ENCODE measurements around the gene WDR72. TPM values are rescaled to one million over a fixed set of nuclear protein-coding genes. Genes with fewer than 3 reads are reported as not detected.

WDR72 gene
- total RNA-seq, 2 donors from 2014 or later, result 0.15 TPM; not detected in 1

DNA sequence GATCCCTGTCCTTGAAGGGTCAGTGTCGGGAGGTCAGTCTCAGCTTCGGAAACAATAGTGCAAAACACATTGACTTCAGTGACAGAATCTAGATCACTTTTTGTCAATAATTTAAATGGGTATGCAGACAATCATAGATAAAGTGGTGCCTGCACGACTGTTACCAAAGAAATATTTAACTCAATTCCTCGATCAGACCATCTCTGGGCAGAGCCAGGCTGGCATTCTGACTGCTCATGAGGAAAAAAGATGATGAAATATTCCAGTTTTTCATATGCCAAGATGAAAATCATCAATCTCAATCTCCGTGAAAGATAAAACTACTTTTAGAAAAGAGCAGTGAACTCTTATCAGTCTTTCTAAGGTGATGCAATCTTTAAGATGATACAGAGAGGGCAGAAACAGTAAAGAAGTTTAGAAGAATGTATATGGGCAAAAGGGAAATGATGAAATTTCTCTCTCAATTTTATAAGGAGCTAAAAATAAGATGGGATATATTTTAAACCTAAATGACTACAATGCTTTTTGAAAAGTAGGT, 169.9 kb downstream of the WDR72 start:
- ATAC-seq (replicated peaks), result no peak
- Mint-ChIP-seq H3K4me1 (no peaks in the 10 kb centered on the region), H3K27ac (no peak overlapping the region), H3K9me3 (peaks cover 3% of the 10 kb centered on the region), H3K4me3 (no peak overlapping the region), H3K27me3 (peaks cover 12% of the 10 kb centered on the region), H3K36me3 (ENCODE audit: low read depth) (no peaks in the 10 kb centered on the region)

DNA sequence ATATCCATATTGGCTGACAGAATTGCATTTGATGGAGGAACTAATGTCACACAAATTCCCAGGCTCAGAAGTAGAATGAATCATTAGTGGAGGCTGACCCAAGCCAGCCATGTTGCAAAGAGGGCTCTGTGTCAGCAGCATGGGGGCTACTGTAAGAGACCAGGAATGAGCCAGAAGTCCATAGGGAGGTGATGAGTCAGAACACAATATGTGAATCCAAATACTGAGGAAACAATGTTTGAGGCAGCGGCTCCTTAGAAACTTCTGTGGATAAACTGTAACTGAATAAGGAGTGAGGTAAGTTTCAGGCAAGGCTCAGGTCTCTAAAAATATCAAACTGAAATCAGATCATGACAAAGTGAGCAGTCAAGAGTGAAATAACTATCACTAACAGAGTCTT, 170.7 kb downstream of the WDR72 start:
- ATAC-seq (replicated peaks), result no peak
- peaks cover 12% of the 10 kb centered on the region for H3K27me3 Mint-ChIP-seq
- no peak overlapping the region for H3K27ac Mint-ChIP-seq

DNA sequence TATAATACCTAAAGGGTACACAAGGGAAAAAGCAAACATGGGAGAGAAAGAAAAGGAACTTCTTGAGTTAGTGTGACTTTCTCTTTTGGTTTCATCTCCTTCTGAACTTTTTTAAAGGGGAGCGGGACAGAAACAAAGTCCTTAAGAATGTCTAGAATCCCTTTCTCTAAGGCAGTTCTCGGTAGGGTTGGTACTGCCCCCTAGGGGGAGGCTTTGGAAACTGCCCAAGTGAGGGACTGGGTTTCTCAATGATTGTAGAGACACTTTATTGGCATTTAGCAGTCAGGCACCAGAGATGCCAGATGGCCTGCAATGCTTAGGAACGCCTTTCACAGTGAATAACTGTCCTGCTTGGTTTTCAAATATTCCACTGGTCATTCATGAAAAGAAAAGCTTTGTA, 172.7 kb downstream of the WDR72 start:
- Mint-ChIP-seq H3K9me3 (peaks cover under 1% of the 10 kb centered on the region), H3K36me3 (ENCODE audit: low read depth) (no peaks in the 10 kb centered on the region), H3K27ac (no peak overlapping the region), H3K27me3 (peaks cover 6% of the 10 kb centered on the region), H3K4me1 (no peaks in the 10 kb centered on the region), H3K4me3 (no peak overlapping the region)
- no peak for ATAC-seq (replicated peaks)

More for the DNA sequence above, 170.7 kb downstream of the WDR72 start:
- H3K4me1 Mint-ChIP-seq, result no peaks in the 10 kb centered on the region
- no peaks in the 10 kb centered on the region for H3K36me3 Mint-ChIP-seq (ENCODE audit: low read depth)
- H3K9me3 Mint-ChIP-seq, result peaks cover 3% of the 10 kb centered on the region
- H3K4me3 Mint-ChIP-seq, result no peak overlapping the region

DNA sequence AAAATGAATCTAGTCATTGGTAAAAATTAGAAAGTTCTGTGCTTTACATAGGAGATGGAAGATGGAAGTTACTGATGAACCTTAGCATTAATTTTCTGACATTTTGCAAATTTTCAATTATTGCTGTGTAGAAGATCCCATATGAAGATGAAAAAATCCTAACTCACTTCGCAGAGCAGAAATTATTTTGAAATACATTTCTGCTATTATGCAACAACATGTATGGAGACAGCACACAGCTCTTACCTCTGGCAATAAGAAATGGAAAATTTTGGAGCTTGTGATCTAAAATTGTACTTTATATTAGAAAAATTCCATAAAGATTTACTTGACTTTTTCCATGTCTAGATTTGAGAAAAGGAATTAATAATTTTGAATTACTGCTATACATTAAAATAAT, 177.9 kb downstream of the WDR72 start:
- H3K27me3 Mint-ChIP-seq, result no peaks in the 10 kb centered on the region
- H3K27ac Mint-ChIP-seq, result no peak overlapping the region
- H3K9me3 Mint-ChIP-seq, result peaks cover 4% of the 10 kb centered on the region
- ATAC-seq (replicated peaks), result no peak
- H3K36me3 Mint-ChIP-seq (ENCODE audit: low read depth), result no peaks in the 10 kb centered on the region
- H3K4me1 Mint-ChIP-seq, result no peaks in the 10 kb centered on the region
- H3K4me3 Mint-ChIP-seq, result no peak overlapping the region

DNA sequence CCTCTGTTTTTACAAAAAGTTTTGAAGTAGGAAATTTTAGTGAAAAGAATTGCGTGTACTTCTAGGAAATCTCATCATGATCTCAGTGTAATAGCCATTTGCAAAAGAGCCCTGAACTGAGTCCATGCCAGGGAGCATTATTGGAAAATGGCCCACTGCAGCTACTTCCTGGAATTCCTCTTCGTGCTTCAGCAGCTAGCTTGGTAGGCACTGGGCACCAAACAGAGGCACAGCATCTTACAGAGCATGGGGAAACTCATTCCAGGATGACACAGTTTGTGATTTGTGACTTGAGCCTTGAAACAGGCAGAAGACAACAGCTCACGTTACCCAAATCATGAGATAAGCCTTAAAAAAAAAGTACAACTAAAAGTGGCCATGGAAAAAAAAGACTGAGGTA, 179.1 kb downstream of the WDR72 start:
- Mint-ChIP-seq H3K4me3 (no peak overlapping the region), H3K36me3 (ENCODE audit: low read depth) (no peaks in the 10 kb centered on the region), H3K9me3 (peaks cover 4% of the 10 kb centered on the region), H3K27ac (no peak overlapping the region), H3K4me1 (no peaks in the 10 kb centered on the region), H3K27me3 (no peaks in the 10 kb centered on the region)
- no peak for ATAC-seq (replicated peaks)

DNA sequence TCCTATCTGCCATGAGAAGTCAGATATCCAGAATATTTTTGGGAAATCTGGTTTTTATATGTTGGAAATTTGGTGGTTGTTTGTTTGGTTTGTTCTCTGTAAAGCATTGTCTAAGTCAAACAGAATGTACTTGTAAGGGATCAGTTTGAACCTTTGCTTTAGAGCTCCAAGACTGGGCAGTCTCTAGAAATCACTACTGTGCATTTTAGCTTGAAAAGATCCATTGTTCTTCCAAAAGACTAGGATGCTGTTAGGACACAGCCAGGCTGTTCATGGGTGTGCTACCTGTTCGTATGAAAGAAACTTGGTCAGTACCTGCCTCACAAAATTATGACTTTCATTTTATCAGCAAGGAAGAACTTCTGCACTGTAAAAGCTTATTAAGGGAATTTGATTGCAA, 182.6 kb downstream of the WDR72 start:
- no peaks in the 10 kb centered on the region for H3K27me3 Mint-ChIP-seq
- H3K4me3 Mint-ChIP-seq, result no peak overlapping the region
- no peak overlapping the region for H3K27ac Mint-ChIP-seq
- no peak for ATAC-seq (replicated peaks)
- peaks cover 4% of the 10 kb centered on the region for H3K9me3 Mint-ChIP-seq
- H3K4me1 Mint-ChIP-seq, result no peaks in the 10 kb centered on the region
- no peaks in the 10 kb centered on the region for H3K36me3 Mint-ChIP-seq (ENCODE audit: low read depth)

DNA sequence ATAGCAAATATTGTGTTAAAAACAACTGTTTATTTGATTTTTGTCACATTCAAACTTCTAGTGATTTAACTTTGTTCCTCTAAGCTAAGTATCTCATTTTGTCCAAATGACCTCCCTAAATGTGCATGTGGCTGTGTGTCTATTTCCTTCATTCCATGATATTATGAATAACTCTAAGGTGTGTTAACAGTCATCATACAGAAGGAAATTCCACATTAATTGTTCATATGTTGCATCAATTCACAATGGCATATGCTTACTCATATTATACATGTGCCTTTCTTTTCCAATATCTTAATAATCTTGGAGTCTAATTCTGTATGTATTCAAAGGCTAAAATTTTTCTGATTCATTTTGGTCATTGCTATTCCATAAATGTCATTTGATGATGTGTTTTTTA, 186.4 kb downstream of the WDR72 start:
- no peak overlapping the region for H3K4me3 Mint-ChIP-seq
- H3K27me3 Mint-ChIP-seq, result no peaks in the 10 kb centered on the region
- H3K27ac Mint-ChIP-seq, result no peak overlapping the region
- H3K9me3 Mint-ChIP-seq, result peaks cover 4% of the 10 kb centered on the region
- H3K36me3 Mint-ChIP-seq (ENCODE audit: low read depth), result no peaks in the 10 kb centered on the region
- no peaks in the 10 kb centered on the region for H3K4me1 Mint-ChIP-seq
- ATAC-seq (replicated peaks), result no peak

DNA sequence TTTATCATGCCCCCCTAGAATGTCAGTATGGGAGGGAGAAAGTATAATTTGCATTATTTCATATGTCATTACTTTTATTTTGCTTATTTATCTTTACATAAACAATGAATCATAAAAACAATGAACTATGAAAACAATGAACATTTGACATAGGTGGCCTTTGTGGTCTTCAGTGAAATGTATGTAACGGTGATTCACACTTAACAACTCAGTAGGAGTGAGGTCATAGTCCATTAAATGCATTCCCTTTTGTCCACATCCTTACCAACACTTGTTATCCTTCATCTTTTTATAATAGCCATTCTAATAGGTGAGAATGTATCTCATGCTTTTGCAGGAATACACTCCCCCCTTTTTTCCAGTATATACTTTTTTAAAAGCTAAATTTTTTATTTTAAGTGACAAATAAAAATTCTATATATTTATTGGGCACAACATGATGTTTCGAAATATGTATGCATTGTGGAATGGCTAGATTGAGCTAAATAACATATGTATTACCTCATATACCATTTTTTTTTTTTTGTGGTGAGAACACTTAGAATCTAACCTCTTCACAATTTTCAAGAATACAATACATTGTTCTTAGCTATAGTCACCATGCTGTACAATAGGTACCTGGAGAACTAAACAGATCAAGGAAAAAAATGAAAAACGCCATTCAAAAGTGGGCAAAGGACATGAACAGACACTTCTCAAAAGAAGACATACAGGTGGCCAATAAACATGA, 189.5 kb downstream of the WDR72 start:
- ATAC-seq (replicated peaks), result no peak
- H3K4me1 Mint-ChIP-seq, result no peaks in the 10 kb centered on the region
- no peaks in the 10 kb centered on the region for H3K36me3 Mint-ChIP-seq (ENCODE audit: low read depth)
- H3K4me3 Mint-ChIP-seq, result no peak overlapping the region
- H3K9me3 Mint-ChIP-seq, result no peaks in the 10 kb centered on the region
- H3K27me3 Mint-ChIP-seq, result peaks cover 5% of the 10 kb centered on the region
- H3K27ac Mint-ChIP-seq, result no peak overlapping the region

DNA sequence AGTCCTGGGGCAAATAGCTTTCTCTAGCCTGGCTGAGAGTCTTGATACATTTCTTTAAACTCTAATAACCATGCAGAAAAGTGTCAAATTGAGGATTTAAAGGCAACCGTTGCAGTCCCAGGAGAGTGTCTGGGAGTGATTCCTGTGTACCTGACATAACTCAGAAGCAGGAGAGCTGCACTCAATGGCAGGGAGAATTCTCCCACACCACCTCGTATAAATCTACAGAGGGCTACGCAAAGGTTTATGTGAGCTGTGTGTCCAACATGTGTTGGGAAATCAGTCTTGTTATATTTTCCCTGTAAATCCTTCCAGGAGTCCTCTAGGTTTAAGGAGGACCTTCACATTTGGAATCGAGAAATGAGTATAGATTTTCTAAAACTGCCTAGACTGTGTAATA, 192.6 kb downstream of the WDR72 start:
- H3K4me1 Mint-ChIP-seq, result no peaks in the 10 kb centered on the region
- H3K27me3 Mint-ChIP-seq, result peaks cover 5% of the 10 kb centered on the region
- ATAC-seq (replicated peaks), result no peak
- H3K4me3 Mint-ChIP-seq, result no peak overlapping the region
- no peaks in the 10 kb centered on the region for H3K36me3 Mint-ChIP-seq (ENCODE audit: low read depth)
- H3K9me3 Mint-ChIP-seq, result no peaks in the 10 kb centered on the region
- H3K27ac Mint-ChIP-seq, result no peak overlapping the region

DNA sequence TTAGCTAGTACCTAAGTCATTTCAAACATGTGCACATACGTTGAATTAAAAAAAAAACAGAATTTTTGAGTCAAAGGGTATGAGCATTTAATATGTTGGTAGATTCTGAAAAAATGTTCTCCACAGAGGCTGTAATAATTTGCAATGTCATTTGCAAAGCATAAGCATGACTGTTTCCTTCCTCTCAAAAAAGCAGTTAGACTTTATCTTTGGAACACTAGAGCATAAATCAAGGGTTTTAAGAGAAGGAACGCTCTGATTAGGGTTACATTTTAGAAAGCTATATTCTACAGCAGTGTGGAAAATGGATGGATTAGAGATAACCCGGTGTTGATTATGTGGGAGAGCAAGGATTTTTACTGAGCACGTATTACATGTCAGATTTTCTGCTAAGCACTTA, 193.7 kb downstream of the WDR72 start:
- H3K36me3 Mint-ChIP-seq (ENCODE audit: low read depth), result no peaks in the 10 kb centered on the region
- no peaks in the 10 kb centered on the region for H3K9me3 Mint-ChIP-seq
- H3K27me3 Mint-ChIP-seq, result peaks cover 5% of the 10 kb centered on the region
- no peak overlapping the region for H3K4me3 Mint-ChIP-seq
- no peak overlapping the region for H3K27ac Mint-ChIP-seq
- ATAC-seq (replicated peaks), result no peak
- no peaks in the 10 kb centered on the region for H3K4me1 Mint-ChIP-seq

DNA sequence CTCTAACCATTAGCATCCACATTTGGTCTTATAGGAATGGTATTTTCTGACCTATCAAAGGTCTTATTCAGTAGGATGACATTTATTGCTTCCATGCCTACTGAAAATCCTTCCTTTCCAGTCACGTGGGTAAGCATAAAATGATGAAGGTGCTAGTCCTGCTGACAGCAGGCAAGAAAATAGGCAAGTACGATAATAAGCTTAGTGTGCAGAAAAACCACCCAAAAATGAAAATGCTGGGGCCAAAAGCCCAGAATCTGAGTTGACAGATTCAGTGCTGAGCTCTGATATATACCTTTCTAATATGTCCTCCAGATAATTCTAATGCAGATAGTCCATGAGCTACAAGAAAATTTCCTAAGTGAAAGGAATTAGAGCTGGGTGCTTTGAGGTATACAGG, 194.8 kb downstream of the WDR72 start:
- Mint-ChIP-seq H3K27me3 (peaks cover 5% of the 10 kb centered on the region), H3K9me3 (no peaks in the 10 kb centered on the region), H3K4me1 (no peaks in the 10 kb centered on the region), H3K27ac (no peak overlapping the region), H3K36me3 (ENCODE audit: low read depth) (no peaks in the 10 kb centered on the region), H3K4me3 (no peak overlapping the region)
- no peak for ATAC-seq (replicated peaks)

DNA sequence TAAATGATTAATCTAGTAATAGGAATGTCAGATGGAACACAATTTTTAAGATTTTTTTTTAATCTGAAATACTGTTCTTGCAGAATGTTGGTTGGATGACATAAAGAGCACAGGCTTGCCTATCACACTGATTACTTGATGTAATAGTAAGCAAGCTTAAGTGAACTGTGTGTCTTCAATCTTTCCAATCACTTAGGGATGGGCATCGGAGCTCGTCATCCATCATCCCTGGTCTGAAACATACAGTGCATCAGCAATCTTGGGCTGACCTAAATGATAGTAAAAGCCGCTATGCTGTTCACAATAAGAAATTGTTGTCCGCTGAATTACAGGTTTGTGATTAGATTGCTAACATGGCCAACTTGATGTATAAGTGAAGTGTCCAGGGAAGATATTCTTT, 195.8 kb downstream of the WDR72 start:
- Mint-ChIP-seq H3K27me3 (peaks cover 5% of the 10 kb centered on the region), H3K4me3 (no peak overlapping the region), H3K27ac (no peak overlapping the region), H3K4me1 (no peaks in the 10 kb centered on the region), H3K9me3 (no peaks in the 10 kb centered on the region), H3K36me3 (ENCODE audit: low read depth) (no peaks in the 10 kb centered on the region)
- no peak for ATAC-seq (replicated peaks)

DNA sequence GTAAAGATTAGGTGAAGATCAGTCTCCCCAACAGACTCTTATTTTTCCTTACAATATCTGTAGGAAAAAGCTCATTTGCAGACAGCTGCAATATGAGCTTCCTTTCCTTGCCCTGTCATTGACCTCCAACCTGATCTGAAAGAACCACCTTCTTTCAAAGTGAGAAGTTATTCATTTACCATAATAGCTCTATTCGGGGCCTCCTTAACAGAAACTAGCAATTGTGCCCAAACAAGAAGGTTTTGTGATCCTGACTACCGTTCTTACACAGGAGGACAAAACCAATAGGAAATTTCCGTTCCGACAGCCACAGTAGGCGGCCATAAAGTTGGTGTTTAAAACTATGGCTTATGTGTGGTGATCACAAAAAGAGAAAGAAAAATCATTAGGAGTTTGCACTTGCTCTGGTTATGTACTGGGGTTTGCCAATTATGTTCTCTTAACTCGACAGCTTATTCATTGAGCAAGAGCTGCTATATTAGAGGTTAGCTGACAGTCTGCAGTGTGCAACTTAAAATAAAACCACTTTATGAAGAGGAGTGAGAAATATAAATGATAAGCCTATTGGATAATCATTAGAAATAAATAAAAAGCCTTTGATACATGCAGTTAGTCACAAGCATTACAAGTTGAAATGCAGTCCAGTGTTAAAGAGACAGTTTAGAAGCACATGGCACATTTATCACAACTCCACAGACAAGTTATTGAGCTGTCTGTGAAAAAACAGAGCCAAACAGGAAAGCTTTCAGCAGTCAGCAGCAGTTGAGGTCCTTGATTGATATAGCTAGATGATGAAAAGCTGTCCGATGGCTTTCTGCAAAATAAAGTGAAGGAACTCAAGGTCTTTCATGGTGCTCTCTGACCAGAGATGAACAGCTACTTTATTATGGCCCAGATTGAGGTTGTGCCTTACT, 199.8 kb downstream of the WDR72 start:
- Mint-ChIP-seq H3K36me3 (ENCODE audit: low read depth) (no peaks in the 10 kb centered on the region), H3K4me1 (no peaks in the 10 kb centered on the region), H3K27me3 (peaks cover 11% of the 10 kb centered on the region), H3K27ac (no peak overlapping the region), H3K9me3 (no peaks in the 10 kb centered on the region), H3K4me3 (no peak overlapping the region)
- ATAC-seq (replicated peaks), result no peak

DNA sequence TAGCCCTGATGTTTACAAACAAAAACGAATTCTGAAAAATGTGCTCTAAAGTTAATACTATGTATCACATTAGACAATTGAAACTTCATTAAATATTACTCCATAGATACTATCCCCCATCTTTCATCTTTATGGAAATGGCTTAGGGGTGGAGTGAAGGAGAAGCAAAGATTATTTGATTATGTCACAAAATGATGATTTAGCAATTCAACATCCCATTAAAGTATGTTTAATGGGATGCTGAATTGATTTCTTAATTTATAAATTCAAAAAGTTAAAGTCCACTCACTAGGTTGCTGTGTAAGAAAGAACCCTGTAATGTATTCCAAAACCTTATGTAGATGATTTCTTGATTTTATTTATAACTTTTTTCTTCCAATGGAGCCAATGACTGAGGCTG, 201.1 kb downstream of the WDR72 start:
- Mint-ChIP-seq H3K27ac (no peak overlapping the region), H3K36me3 (ENCODE audit: low read depth) (no peaks in the 10 kb centered on the region), H3K9me3 (no peaks in the 10 kb centered on the region), H3K27me3 (peaks cover 14% of the 10 kb centered on the region), H3K4me3 (no peak overlapping the region), H3K4me1 (no peaks in the 10 kb centered on the region)
- ATAC-seq (replicated peaks), result no peak

DNA sequence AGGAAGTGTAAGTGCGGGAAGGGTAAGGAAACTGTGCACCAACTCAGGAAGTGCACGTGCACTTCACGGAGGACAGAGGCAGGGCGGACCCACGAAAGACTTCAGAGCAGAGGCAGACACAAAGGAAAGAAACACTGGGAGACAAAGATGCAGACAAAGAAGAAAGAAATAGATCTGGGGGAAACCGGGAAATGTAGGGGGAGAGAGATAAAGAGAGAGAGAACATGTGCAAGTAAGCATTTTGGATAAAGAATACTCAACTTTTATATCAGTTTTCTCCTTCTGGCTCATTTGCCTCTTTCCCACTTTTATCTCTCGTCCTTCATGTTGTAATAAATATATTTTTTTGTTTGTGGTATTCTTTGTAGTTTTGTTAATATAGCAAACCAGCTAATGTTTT, 204.2 kb downstream of the WDR72 start:
- H3K9me3 Mint-ChIP-seq, result no peaks in the 10 kb centered on the region
- H3K4me1 Mint-ChIP-seq, result no peaks in the 10 kb centered on the region
- H3K36me3 Mint-ChIP-seq (ENCODE audit: low read depth), result no peaks in the 10 kb centered on the region
- no peak overlapping the region for H3K27ac Mint-ChIP-seq
- H3K27me3 Mint-ChIP-seq, result peaks cover 14% of the 10 kb centered on the region
- ATAC-seq (replicated peaks), result no peak
- no peak overlapping the region for H3K4me3 Mint-ChIP-seq

All from activated T-helper 17 cell treated with anti-CD3 and anti-CD28 coated beads, Interleukin-2, amount 50 U/mL, for 72 hours (primary cell).